ENCODE data around the gene MINK1. TPM values are rescaled to one million over a fixed set of nuclear protein-coding genes. Genes with fewer than 3 reads are reported as not detected.
"Not testable (repeated sequence)": the region's sequence is repeated elsewhere in the genome, so short reads cannot be mapped to it uniquely, and the experiment has no call there.

MINK1 gene
- total RNA-seq, 1 experiment from 2014 or later, result 13.8 TPM

- no peak for DNase-seq (ENCODE audit: low read depth)
Measured at GRCh38 chr17:4811471-4811870, 21.7 kb upstream of the MINK1 start.

- no peak for DNase-seq (ENCODE audit: low read depth)
Measured at GRCh38 chr17:4812690-4813089, 20.4 kb upstream of the MINK1 start.

GRCh38 chr17:4815043-4815675 is 18.0 kb upstream of the MINK1 start:
- no peak for DNase-seq (ENCODE audit: low read depth)

GRCh38 chr17:4816826-4817225 is 16.3 kb upstream of the MINK1 start:
- DNase-seq (ENCODE audit: low read depth), result no peak

GRCh38 chr17:4818276-4818675 is 14.9 kb upstream of the MINK1 start:
- no peak for DNase-seq (ENCODE audit: low read depth)

- no peak for DNase-seq (ENCODE audit: low read depth)
Measured at GRCh38 chr17:4822835-4823234, 10.3 kb upstream of the MINK1 start.

- DNase-seq (ENCODE audit: low read depth), result no peak
Measured at GRCh38 chr17:4823373-4824089, 9.6 kb upstream of the MINK1 start.

GRCh38 chr17:4827399-4827798 is 5.7 kb upstream of the MINK1 start:
- DNase-seq (ENCODE audit: low read depth), result no peak

GRCh38 chr17:4832829-4833177 is 337 bp upstream of the MINK1 start:
- not testable (repeated sequence) for DNase-seq (ENCODE audit: low read depth)

- peak; percentile 50 for DNase-seq (ENCODE audit: low read depth)
Measured at GRCh38 chr17:4833941-4834680, 971 bp downstream of the MINK1 start.

GRCh38 chr17:4834681-4835020 is 1.5 kb downstream of the MINK1 start:
- no peak for DNase-seq (ENCODE audit: low read depth)

- DNase-seq (ENCODE audit: low read depth), result no peak
Measured at GRCh38 chr17:4836221-4836620, 3.1 kb downstream of the MINK1 start.

GRCh38 chr17:4837471-4838308 is 4.5 kb downstream of the MINK1 start:
- no peak for DNase-seq (ENCODE audit: low read depth)

GRCh38 chr17:4838309-4838785 is 5.2 kb downstream of the MINK1 start:
- no peak for DNase-seq (ENCODE audit: low read depth)

GRCh38 chr17:4839221-4839620 is 6.1 kb downstream of the MINK1 start:
- no peak for DNase-seq (ENCODE audit: low read depth)

GRCh38 chr17:4839965-4840892 is 7.1 kb downstream of the MINK1 start:
- no peak for DNase-seq (ENCODE audit: low read depth)

- no peak for DNase-seq (ENCODE audit: low read depth)
Measured at GRCh38 chr17:4840893-4841242, 7.7 kb downstream of the MINK1 start.

GRCh38 chr17:4842376-4842775 is 9.2 kb downstream of the MINK1 start:
- DNase-seq (ENCODE audit: low read depth), result no peak

- no peak for DNase-seq (ENCODE audit: low read depth)
Measured at GRCh38 chr17:4843321-4844000, 10.3 kb downstream of the MINK1 start.

- DNase-seq (ENCODE audit: low read depth), result no peak
Measured at GRCh38 chr17:4845118-4845517, 12.0 kb downstream of the MINK1 start.

Data from Daoy (cell line).